Gastroesophageal sphincter (tissue), 4 donors: ENCODE results near the gene ELN. TPM values are rescaled to one million over a fixed set of nuclear protein-coding genes. Genes with fewer than 3 reads are reported as not detected.
"Not testable (repeated sequence)": the region's sequence is repeated elsewhere in the genome, so short reads cannot be mapped to it uniquely, and the experiment has no call there.

Experiments
- ATAC-seq: fragments of 150-250 bp; one replicate; pipeline ENCODE4 v1.9.1; 2016; ENCODE audit warnings: mild to moderate bottlenecking, moderate library complexity
- H3K27ac ChIP-seq, 4 donors: fragments of 200-600 bp; sonication (generic) in 3 of 4; 1 replicate in 3 of 4; 2 replicates in 1 of 4; pipeline ENCODE4 v1.5.1; 2016 to 2019
- H3K27me3 ChIP-seq: fragments of 200-600 bp; sonication (generic); one replicate; pipeline ENCODE4 v1.5.1; 2019
- H3K36me3 ChIP-seq, 2 donors: fragments of 200-600 bp; sonication (generic); one replicate each; pipeline ENCODE4 v1.5.1; 2019; ENCODE audit warnings: control low read depth in 1 of 2
- H3K4me1 ChIP-seq, 3 donors: fragments of 200-600 bp; sonication (generic); 1 replicate in 2 of 3; 2 replicates in 1 of 3; pipeline ENCODE4 v1.5.1; 2016 to 2019; ENCODE audit warnings: control low read depth in 2 of 3
- H3K4me3 ChIP-seq, 2 donors: fragments of 200-600 bp; sonication (generic); one replicate each; pipeline ENCODE4 v1.5.1; 2019; ENCODE audit warnings: mild to moderate bottlenecking in 1 of 2, moderate library complexity in 1 of 2
- H3K9me3 ChIP-seq, 3 donors: fragments of 200-600 bp; sonication (generic); one replicate each; pipeline ENCODE4 v1.5.1; 2017 to 2019; ENCODE audit warnings: control low read depth in 2 of 3
- EP300 ChIP-seq: sonication (generic); formaldehyde crosslinking; IDR thresholded peaks from one replicate; pipeline ENCODE4 v1.6.1; 2017; ENCODE audit warnings: antibody characterized with exemption, mild to moderate bottlenecking
- POLR2A ChIP-seq, 2 donors: fragments of 450-650 bp; IDR thresholded peaks; one replicate each; pipeline ENCODE4 v1.6.1; 2017; ENCODE audit warnings: antibody characterized with exemption in 2 of 2, mild to moderate bottlenecking in 2 of 2, moderate library complexity in 1 of 2
- POLR2AphosphoS5 ChIP-seq: sonication (generic); formaldehyde crosslinking; IDR thresholded peaks from one replicate; pipeline ENCODE4 v1.6.1; 2017; ENCODE audit warnings: antibody characterized with exemption
- WGBS, 2 donors: methylation state at CpG; one replicate each; pipeline ENCODE4 v1.1.5; 2018; ENCODE audit warnings: low coverage in 1 of 2; 5-methylcytosine and 5-hydroxymethylcytosine counted together
- total RNA-seq, 4 donors: library from RNA; depleted of rRNA; stranded (reverse); fragments of >200 nt; gene quantifications; one replicate each; pipeline ENCODE4 v1.1.0, GENCODE V29; 2016
- TF ChIP-seq, protein P1 (sequence below), 4 experiments: fragments of 200-600 bp in 2 of 4; fragments of 450-650 bp in 2 of 4; sonication (generic) in 1 of 4; IDR thresholded peaks; one replicate each; pipeline ENCODE4 v1.5.1; 2017 to 2019; ENCODE audit warnings: antibody characterized with exemption in 4 of 4, mild to moderate bottlenecking in 2 of 4, moderate library complexity in 2 of 4

The ELN gene
- total RNA-seq = 100 to 1,000 TPM; 316 to 703 (median 441) TPM

DNA sequence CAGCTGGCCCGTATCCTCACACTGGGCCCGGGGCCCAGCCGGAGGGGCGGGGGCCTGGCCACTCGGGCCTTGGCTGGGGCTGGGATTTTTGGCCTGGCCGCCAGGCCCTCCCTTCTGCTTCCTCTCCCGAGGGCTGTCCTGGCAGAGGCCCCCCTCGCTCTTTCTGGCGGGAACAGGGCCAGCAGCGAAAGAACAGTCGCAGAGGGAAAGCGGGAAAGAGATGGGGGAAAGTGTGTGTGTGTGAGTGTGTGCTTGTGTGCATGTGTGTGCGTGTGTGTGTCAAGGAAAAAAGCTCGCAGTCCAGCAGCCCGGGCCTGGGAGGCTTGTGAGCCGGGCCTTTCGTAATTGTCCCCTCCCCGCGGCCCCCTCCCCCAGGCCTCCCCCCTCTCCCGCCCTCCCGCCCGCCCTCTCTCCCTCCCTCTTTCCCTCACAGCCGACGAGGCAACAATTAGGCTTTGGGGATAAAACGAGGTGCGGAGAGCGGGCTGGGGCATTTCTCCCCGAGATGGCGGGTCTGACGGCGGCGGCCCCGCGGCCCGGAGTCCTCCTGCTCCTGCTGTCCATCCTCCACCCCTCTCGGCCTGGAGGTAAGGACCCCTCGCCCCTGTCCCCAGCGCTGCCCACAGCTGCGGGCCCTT lies at the start of gene ELN:
TSS of gene ELN (plus strand) at position 491 of the 638 bp plus-strand sequence. CDS start at position 506, 15 bp downstream.
- peak; percentile 81 for ATAC-seq
- peak; percentile 96 for TF ChIP-seq POLR2AphosphoS5
- peak; percentile 54 to 71 for TF ChIP-seq POLR2A (IDR thresholded peaks at IDR 0.05)
- no peak for TF ChIP-seq EP300
- TF ChIP-seq, protein P1, sequence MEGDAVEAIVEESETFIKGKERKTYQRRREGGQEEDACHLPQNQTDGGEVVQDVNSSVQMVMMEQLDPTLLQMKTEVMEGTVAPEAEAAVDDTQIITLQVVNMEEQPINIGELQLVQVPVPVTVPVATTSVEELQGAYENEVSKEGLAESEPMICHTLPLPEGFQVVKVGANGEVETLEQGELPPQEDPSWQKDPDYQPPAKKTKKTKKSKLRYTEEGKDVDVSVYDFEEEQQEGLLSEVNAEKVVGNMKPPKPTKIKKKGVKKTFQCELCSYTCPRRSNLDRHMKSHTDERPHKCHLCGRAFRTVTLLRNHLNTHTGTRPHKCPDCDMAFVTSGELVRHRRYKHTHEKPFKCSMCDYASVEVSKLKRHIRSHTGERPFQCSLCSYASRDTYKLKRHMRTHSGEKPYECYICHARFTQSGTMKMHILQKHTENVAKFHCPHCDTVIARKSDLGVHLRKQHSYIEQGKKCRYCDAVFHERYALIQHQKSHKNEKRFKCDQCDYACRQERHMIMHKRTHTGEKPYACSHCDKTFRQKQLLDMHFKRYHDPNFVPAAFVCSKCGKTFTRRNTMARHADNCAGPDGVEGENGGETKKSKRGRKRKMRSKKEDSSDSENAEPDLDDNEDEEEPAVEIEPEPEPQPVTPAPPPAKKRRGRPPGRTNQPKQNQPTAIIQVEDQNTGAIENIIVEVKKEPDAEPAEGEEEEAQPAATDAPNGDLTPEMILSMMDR (IDR thresholded peaks at IDR 0.05) = peak in 1 of 4 experiments; percentile 7

DNA sequence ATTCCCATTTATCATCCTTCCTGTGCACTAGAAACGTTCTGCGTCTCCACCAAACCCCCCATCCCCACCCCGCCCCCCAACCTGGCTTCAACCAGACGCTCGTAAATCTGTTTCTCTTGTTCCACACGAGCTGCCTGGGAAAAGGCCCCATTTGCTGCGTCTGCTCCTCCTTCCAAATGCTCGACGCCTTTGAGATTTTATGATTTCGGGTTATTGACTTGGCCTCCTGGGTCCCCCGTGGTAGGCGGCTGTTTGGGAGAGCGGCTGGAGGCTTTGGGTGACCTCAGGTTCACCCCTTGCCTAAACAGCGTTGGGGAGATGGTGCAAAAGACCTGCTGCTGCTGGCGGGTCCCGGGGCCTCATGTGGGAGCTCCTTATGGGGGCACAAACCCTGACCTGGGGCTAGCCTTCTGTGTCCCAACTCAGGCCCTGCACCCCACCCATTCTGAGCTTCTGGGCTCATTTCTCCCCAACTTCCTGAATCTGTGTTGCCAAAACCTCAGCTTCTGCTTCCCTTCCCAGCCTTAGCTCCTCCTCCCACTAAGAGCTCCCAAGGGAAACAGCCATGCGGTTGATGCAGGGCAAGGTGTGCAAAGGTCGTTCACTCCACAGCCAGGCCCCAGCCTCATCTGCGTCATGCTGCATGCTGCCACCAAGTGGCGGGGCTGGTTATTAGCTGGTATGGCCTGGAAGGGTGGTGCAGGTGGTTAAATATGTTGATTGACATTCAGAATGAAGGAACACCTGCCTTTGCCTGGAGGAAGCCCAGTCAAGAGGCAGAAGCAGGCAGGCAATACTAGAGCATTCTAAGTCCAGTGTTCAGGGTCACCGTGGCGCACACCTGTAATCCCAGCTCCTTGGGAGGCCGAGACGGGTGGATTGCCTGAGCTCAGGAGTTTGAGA lies 49.1 kb upstream of the ELN start:
- TF ChIP-seq, protein P1 (IDR thresholded peaks at IDR 0.05) = peak in 2 of 4 experiments; percentile 22 to 45
- no peak for TF ChIP-seq EP300
- Histone ChIP-seq H3K27ac (no peak overlapping the region), H3K36me3 (no peaks in the 10 kb centered on the region), H3K27me3 (no peaks in the 10 kb centered on the region), H3K4me3 (no peak overlapping the region), H3K9me3 (no peaks in the 10 kb centered on the region), H3K4me1 (peaks cover 0 to 67% (median 10%) of the 10 kb centered on the region in 3 donors)
- 58 to 65% methylated on average over 12 to 14 of the region's 24 CpGs for WGBS, 2 donors
- ATAC-seq = peak; percentile 25

More for the DNA sequence above, at the start of gene ELN:
- Histone ChIP-seq H3K36me3 (peaks cover 0 to 2% of the 10 kb centered on the region in 2 donors), H3K27me3 (no peaks in the 10 kb centered on the region), H3K4me1 (peaks cover 0 to 100% (median 57%) of the 10 kb centered on the region in 3 donors), H3K4me3 (peak within 1 kb of the TSS; percentile 70 to 71), H3K27ac (peak within 1 kb of the TSS; percentile 87 to 96 (median 88)), H3K9me3 (no peaks in the 10 kb centered on the region)
- WGBS, 2 donors = 0% methylated on average over 7 of the region's 39 CpGs; no CpG with 5 or more reads in 1 of the 2 donors

DNA sequence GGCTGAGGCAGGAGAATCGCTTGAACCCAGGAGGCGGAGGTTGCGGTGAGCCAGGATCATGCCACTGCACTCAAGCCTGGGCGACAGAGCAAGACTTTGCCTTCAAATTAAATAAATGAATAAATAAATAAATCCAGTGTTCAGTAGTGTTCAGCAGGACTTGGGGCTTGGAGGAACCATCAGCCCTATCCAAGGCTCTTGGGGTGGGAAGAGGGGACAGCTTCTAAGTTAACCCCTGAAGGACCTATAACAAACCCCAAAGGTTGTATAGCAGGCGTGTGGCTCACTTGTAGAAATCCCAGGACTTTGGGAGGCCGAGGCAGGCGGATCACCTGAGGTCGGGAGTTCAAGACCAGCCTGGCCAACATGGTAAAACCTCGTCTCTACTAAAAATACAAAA lies 48.3 kb upstream of the ELN start:
- H3K4me1 ChIP-seq = peaks cover 0 to 67% (median 10%) of the 10 kb centered on the region in 3 donors
- not testable (repeated sequence) for H3K27ac ChIP-seq, H3K27me3 ChIP-seq, H3K4me3 ChIP-seq, H3K36me3 ChIP-seq, ATAC-seq, H3K9me3 ChIP-seq
- WGBS, 2 donors = 97 to 100% methylated on average over 2 to 9 of the region's 9 CpGs

DNA sequence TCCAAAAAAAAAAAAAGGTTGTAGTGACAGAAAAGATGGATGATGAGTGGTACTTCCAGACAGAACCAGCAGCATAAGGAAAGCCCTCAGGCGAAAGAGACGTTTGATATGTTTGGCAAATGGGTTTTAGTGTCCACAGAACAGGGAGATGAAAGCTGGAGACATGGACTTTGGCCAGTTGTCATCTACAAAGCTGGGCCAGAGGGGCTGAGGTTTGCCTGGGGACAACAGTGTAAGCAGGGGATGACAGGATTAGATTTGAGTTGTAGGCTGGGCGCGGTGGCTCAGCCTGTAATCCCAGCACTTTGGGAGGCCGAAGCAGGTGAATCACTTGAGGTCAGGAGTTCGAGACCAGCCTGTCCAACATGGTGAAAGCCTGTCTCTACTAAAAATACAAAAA lies 47.8 kb upstream of the ELN start:
- Histone ChIP-seq H3K4me3 (no peak overlapping the region), H3K27ac (no peak overlapping the region), H3K27me3 (no peaks in the 10 kb centered on the region), H3K4me1 (peaks cover 0 to 67% (median 11%) of the 10 kb centered on the region in 3 donors), H3K36me3 (no peaks in the 10 kb centered on the region), H3K9me3 (no peaks in the 10 kb centered on the region)
- no peak for TF ChIP-seq EP300
- no peak for TF ChIP-seq POLR2AphosphoS5
- no peak for TF ChIP-seq POLR2A (IDR thresholded peaks at IDR 0.05)
- TF ChIP-seq, protein P1 (IDR thresholded peaks at IDR 0.05) = no peak
- no peak for ATAC-seq
- 69 to 89% methylated on average over 2 to 6 of the region's 6 CpGs for WGBS, 2 donors

DNA sequence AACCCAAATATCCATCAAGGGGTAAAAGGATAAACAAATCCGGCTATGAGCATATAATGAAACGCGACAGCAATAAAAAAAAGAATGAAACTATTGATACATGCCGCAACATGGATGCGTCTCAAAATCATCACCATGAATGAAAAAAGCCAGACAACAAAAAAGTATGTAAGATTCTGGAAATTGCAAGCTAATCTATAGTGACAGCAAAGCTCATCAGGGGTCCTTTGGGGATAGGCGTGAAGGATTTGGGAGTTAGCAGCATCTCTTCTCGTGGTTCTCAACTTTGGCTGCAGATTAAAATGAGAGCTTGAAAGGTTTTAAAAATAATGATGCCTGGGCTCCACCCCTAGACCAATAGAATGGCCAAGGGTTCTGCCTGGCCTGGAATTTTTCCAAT lies 46.0 kb upstream of the ELN start:
- Histone ChIP-seq H3K36me3 (no peaks in the 10 kb centered on the region), H3K27ac (no peak overlapping the region), H3K4me1 (peaks cover 0 to 67% (median 27%) of the 10 kb centered on the region in 3 donors), H3K9me3 (no peaks in the 10 kb centered on the region), H3K4me3 (no peak overlapping the region), H3K27me3 (no peaks in the 10 kb centered on the region)
- WGBS, 2 donors = 51 to 84% methylated on average over 7 of the region's 7 CpGs
- TF ChIP-seq POLR2A (IDR thresholded peaks at IDR 0.05) = no peak
- TF ChIP-seq, protein P1 (IDR thresholded peaks at IDR 0.05) = no peak
- no peak for TF ChIP-seq EP300
- no peak for TF ChIP-seq POLR2AphosphoS5
- ATAC-seq = no peak
